ENCODE measurements around the gene RLN1.
"Not testable (repeated sequence)": the region's sequence is repeated elsewhere in the genome, so short reads cannot be mapped to it uniquely, and the experiment has no call there.

RLN1 gene

GRCh38 chr9:5355226-5355625 is 15.6 kb upstream of the RLN1 start:
- TF ChIP-seq CTCF (conservative IDR thresholded peaks at IDR 0.05; ENCODE audit: low read depth, low read length) = no peak
- no peak overlapping the region for H3K4me3 ChIP-seq (ENCODE audit: low read depth, low read length)
- DNase-seq (ENCODE audit: low read depth) = no peak

GRCh38 chr9:5354184-5354583 is 14.5 kb upstream of the RLN1 start:
- no peak overlapping the region for H3K4me3 ChIP-seq (ENCODE audit: low read depth, low read length)
- no peak for TF ChIP-seq CTCF (conservative IDR thresholded peaks at IDR 0.05; ENCODE audit: low read depth, low read length)
- DNase-seq (ENCODE audit: low read depth) = no peak

GRCh38 chr9:5352637-5353248 is 13.1 kb upstream of the RLN1 start:
- no peak for DNase-seq (ENCODE audit: low read depth)
- no peak for TF ChIP-seq CTCF (conservative IDR thresholded peaks at IDR 0.05; ENCODE audit: low read depth, low read length)
- H3K4me3 ChIP-seq (ENCODE audit: low read depth, low read length) = no peak overlapping the region

GRCh38 chr9:5336688-5337087 is 3.0 kb downstream of the RLN1 start:
- DNase-seq (ENCODE audit: low read depth) = no peak
- no peak for TF ChIP-seq CTCF (conservative IDR thresholded peaks at IDR 0.05; ENCODE audit: low read depth, low read length)
- H3K4me3 ChIP-seq (ENCODE audit: low read depth, low read length) = no peak overlapping the region

- not testable (repeated sequence) for DNase-seq (ENCODE audit: low read depth); H3K4me3 ChIP-seq (ENCODE audit: low read depth, low read length)
Measured at GRCh38 chr9:5331276-5331675, 8.4 kb downstream of the RLN1 start.

- DNase-seq (ENCODE audit: low read depth) = peak; percentile 7
- TF ChIP-seq CTCF (conservative IDR thresholded peaks at IDR 0.05; ENCODE audit: low read depth, low read length) = no peak
- no peak overlapping the region for H3K4me3 ChIP-seq (ENCODE audit: low read depth, low read length)
Measured at GRCh38 chr9:5326893-5327548, 12.7 kb downstream of the RLN1 start.

- DNase-seq (ENCODE audit: low read depth) = no peak
- no peak for TF ChIP-seq CTCF (conservative IDR thresholded peaks at IDR 0.05; ENCODE audit: low read depth, low read length)
- H3K4me3 ChIP-seq (ENCODE audit: low read depth, low read length) = no peak overlapping the region
Measured at GRCh38 chr9:5326187-5326586, 13.5 kb downstream of the RLN1 start.

- H3K4me3 ChIP-seq (ENCODE audit: low read depth, low read length); DNase-seq (ENCODE audit: low read depth): not testable (repeated sequence)
Measured at GRCh38 chr9:5321601-5322000, 18.1 kb downstream of the RLN1 start.

Measured in choroid plexus epithelial cell (primary cell).